Right lobe of liver (tissue), 4 donors: Measurements from ENCODE around the gene GNB3.

ENCODE experiments used
- CTCF ChIP-seq, 4 donors: fragments of 200-600 bp in 3 of 4; fragments of 450-650 bp in 1 of 4; IDR thresholded peaks; one replicate each; pipeline versions ENCODE4 v1.5.1 to v1.8.0; 2016 to 2022; ENCODE audit warnings: antibody characterized with exemption in 4 of 4, mild to moderate bottlenecking in 2 of 4
- POLR2A ChIP-seq: fragments of 450-650 bp; IDR thresholded peaks from one replicate; pipeline ENCODE4 v1.6.1; 2017; ENCODE audit warnings: antibody characterized with exemption, mild to moderate bottlenecking
- donor health status: DM: no; HTN: no; CAD: no.
- donor health status: DM: no; HTN: no; CAD: no.
- donor health status: DM: no; HTN: yes; CAD: no.

- TF ChIP-seq CTCF (IDR thresholded peaks at IDR 0.05), result no peak
- no peak for TF ChIP-seq POLR2A
Measured at GRCh38 chr12:6840761-6841515, at the start of gene GNB3.
